Endothelial cell of umbilical vein (primary cell): ENCODE results near the gene TCN1. TPM values are rescaled to one million over a fixed set of nuclear protein-coding genes. Genes with fewer than 3 reads are reported as not detected.

Source experiments
- BruUV-seq: library from RNA; stranded (reverse); fragments of 400-500 nt; replicated peaks from 2 replicates; lab custom pipeline; 2021; lab: Mats Ljungman, UMichigan
- CTCF ChIA-PET: fragments of 300-600, 350-600 bp; sonication (Branson Sonifier 250); formaldehyde crosslinking; loops from one replicate; lab custom pipeline; 2021; ENCODE audit warnings: antibody characterized with exemption, inconsistent platforms; lab: Charles Lee
- POLR2A ChIA-PET: fragments of 300-600, 350-600 bp; sonication (Branson Sonifier 250); formaldehyde crosslinking; loops from one replicate; lab custom pipeline; 2021; ENCODE audit warnings: antibody characterized with exemption, inconsistent platforms; lab: Charles Lee
- DNase-seq: peaks from one replicate; pipeline ENCODE4 v3.0.0-alpha.2; 2011; ENCODE audit warnings: low read depth, low spot score
- FAIRE-seq: peaks from 2 replicates; lab custom pipeline; 2011; peaks lifted over from hg19 to GRCh38; lab: Jason Lieb, UNC
- H2AFZ ChIP-seq: 2 replicates; pipeline ENCODE4 v1.6.0; 2012; ENCODE audit warnings: low read depth, low read length, control low read depth, inconsistent platforms
- H3K27ac ChIP-seq: 2 replicates; pipeline ENCODE4 v1.5.1; 2011; ENCODE audit warnings: low read depth, mild to moderate bottlenecking, control low read depth, low read length, moderate library complexity; ENCODE audit not compliant: insufficient read depth
- H3K27me3 ChIP-seq, 2 experiments: 2 replicates each; pipeline versions ENCODE4 v1.6.0 to v1.6.1; 2011; ENCODE audit warnings: low read length in 2 of 2, mixed read lengths in 1 of 2; ENCODE audit not compliant: control insufficient read depth in 2 of 2, insufficient read depth in 2 of 2
- H3K36me3 ChIP-seq, 2 experiments: 2 replicates in 1 of 2; 3 replicates in 1 of 2; pipeline ENCODE4 v1.5.1; 2011; ENCODE audit warnings: low read length in 2 of 2, mild to moderate bottlenecking in 1 of 2, moderate library complexity in 1 of 2; ENCODE audit not compliant: control insufficient read depth in 2 of 2, insufficient read depth in 2 of 2; ENCODE audit errors: extremely low read depth in 1 of 2
- H3K4me1 ChIP-seq: 3 replicates; pipeline ENCODE4 v1.5.1; 2011; ENCODE audit warnings: mild to moderate bottlenecking, low read length; ENCODE audit not compliant: control insufficient read depth, insufficient read depth; ENCODE audit errors: extremely low read depth
- H3K4me2 ChIP-seq: 2 replicates; pipeline ENCODE4 v1.6.1; 2011; ENCODE audit warnings: low read length, control low read depth, mixed read lengths; ENCODE audit not compliant: insufficient read depth
- H3K4me3 ChIP-seq, 3 experiments: fragments of 200-600 bp in 1 of 3; sonication (generic), shearing (Covaris generic) in 1 of 3; replicated peaks in 1 of 3; 2 replicates each; pipeline ENCODE4 v1.5.1; 2011 to 2016; ENCODE audit warnings: control low read depth in 3 of 3, low read length in 3 of 3, mild to moderate bottlenecking in 2 of 3, inconsistent platforms in 1 of 3, low read depth in 1 of 3, moderate library complexity in 1 of 3; ENCODE audit not compliant: insufficient read depth in 1 of 3
- H3K79me2 ChIP-seq: 2 replicates; pipeline ENCODE4 v1.6.0; 2012; ENCODE audit warnings: low read length, inconsistent platforms; ENCODE audit not compliant: control insufficient read depth, insufficient read depth
- H3K9ac ChIP-seq: replicated peaks from 2 replicates; pipeline ENCODE3; 2011; ENCODE audit warnings: low read length, control low read depth; ENCODE audit not compliant: insufficient read depth; ENCODE audit errors: extremely low read depth
- H3K9me1 ChIP-seq: replicated peaks from 3 replicates; pipeline ENCODE4 v1.6.0; 2011; ENCODE audit warnings: mild to moderate bottlenecking, low read length; ENCODE audit not compliant: control insufficient read depth, insufficient read depth; ENCODE audit errors: extremely low read depth
- H3K9me3 ChIP-seq: replicated peaks from 2 replicates; pipeline ENCODE4 v1.5.1; 2012; ENCODE audit warnings: low read length, inconsistent platforms; ENCODE audit not compliant: control insufficient read depth, insufficient read depth
- H4K20me1 ChIP-seq: replicated peaks from 2 replicates; pipeline ENCODE3; 2011; ENCODE audit warnings: mild to moderate bottlenecking, low read length; ENCODE audit not compliant: control insufficient read depth, insufficient read depth; ENCODE audit errors: extremely low read depth
- EZH2 ChIP-seq: IDR thresholded peaks from 2 replicates; pipeline ENCODE4 v1.6.1; 2012; ENCODE audit warnings: borderline replicate concordance, low read depth, mild to moderate bottlenecking, moderate library complexity, low read length, inconsistent platforms; ENCODE audit not compliant: severe bottlenecking
- FOS ChIP-seq: IDR thresholded peaks from 2 replicates; pipeline ENCODE4 v1.6.1; 2011; ENCODE audit warnings: mild to moderate bottlenecking, low read length, moderate library complexity, borderline replicate concordance; ENCODE audit not compliant: insufficient read depth
- GATA2 ChIP-seq: IDR thresholded peaks from 2 replicates; pipeline ENCODE4 v1.7.0; 2011; ENCODE audit warnings: low read depth, mild to moderate bottlenecking, moderate library complexity, mixed read lengths, low read length; ENCODE audit not compliant: insufficient read length, insufficient read depth
- JUN ChIP-seq: IDR thresholded peaks from 2 replicates; pipeline ENCODE4 v1.6.1; 2011; ENCODE audit warnings: borderline replicate concordance, low read depth; ENCODE audit not compliant: insufficient read length, insufficient read depth
- MYC ChIP-seq: IDR thresholded peaks from one replicate; pipeline ENCODE4 v1.6.1; 2011; ENCODE audit warnings: mild to moderate bottlenecking, low read depth, low read length
- POLR2A ChIP-seq: IDR thresholded peaks from 2 replicates; pipeline ENCODE4 v1.6.1; 2012; ENCODE audit warnings: low read depth, mild to moderate bottlenecking, control low read depth, low read length
- POLR2AphosphoS5 ChIP-seq: IDR thresholded peaks from 2 replicates; pipeline ENCODE4 v1.6.1; 2012; ENCODE audit warnings: low read depth, mild to moderate bottlenecking, control low read depth, low read length, moderate library complexity; ENCODE audit not compliant: insufficient read depth
- dilution Hi-C: fragments of 300-500 bp; cut with MboI; formaldehyde crosslinking; loops from one replicate; pipeline ENCODE4 v1.15.0; 2019; ENCODE audit warnings: low sequenced_read_pairs; ENCODE audit not compliant: extremely low pct_ligation_motif_present
- intact Hi-C: fragments of 100-400 bp; cut with micrococcal nuclease; formaldehyde crosslinking; loops from one replicate; pipeline ENCODE4 v1.10.0; 2022
- polyA plus RNA-seq, 4 experiments: library from polyadenylated mRNA; depleted of rRNA in 3 of 4; stranded (reverse) in 3 of 4; unstranded in 1 of 4; fragments of >200 nt; gene quantifications; 2 replicates each; pipeline versions ENCODE4 v1.2.1 to v1.2.3, GENCODE V29; 2011 to 2012; ENCODE audit warnings: missing spikeins in 1 of 4
- total RNA-seq: library from RNA; stranded (reverse); gene quantifications from 2 replicates; pipeline ENCODE4 v1.2.3, GENCODE V29; 2021
- TF ChIP-seq, protein P1 (sequence below): IDR thresholded peaks from 2 replicates; pipeline ENCODE4 v1.6.1; 2011; ENCODE audit not compliant: insufficient read depth, insufficient read length
- TF ChIP-seq, protein P2 (sequence below), 2 donors: IDR thresholded peaks; 1 replicate in 1 of 2; 2 replicates in 1 of 2; pipeline ENCODE4 v1.5.1; 2011; ENCODE audit warnings: low read length in 2 of 2, mild to moderate bottlenecking in 2 of 2, moderate library complexity in 2 of 2, control low read depth in 1 of 2, inconsistent platforms in 1 of 2, low read depth in 1 of 2; ENCODE audit not compliant: insufficient read depth in 1 of 2; ENCODE audit errors: extremely low read depth in 1 of 2

The TCN1 gene
- total and polyA plus RNA-seq, 2 donors (not counting 3 experiments of a cell fraction or from before 2014, with no cell fraction given) = not detected

DNA sequence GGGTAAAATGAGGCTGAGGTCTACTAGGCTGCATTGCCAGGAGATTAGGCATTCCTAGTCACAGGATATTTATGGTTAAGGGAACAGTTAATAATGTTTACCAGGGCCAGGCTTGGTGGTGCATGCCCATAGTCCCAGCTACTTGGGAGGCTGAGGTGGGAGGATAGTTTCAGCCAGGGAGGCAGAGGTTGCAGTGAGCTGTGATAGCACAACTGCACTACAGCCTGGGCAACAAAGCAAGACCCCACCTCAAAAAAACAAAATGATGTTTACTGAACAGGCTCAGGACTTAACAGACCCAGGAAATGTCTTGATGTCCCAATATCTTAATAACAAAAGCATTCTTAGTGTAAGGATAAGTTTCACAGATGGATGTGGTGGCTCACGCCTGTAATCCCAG is 52.9 kb downstream of the TCN1 start:
- dilution Hi-C loops (no loop called here), intact Hi-C loops (no loop called here)
- Histone ChIP-seq H3K27me3 (no peaks in the 10 kb centered on the region), H3K4me3 (no peak overlapping the region), H3K9me1 (no peaks in the 10 kb centered on the region), H3K9me3 (no peaks in the 10 kb centered on the region), H3K79me2 (peaks cover 8% of the 10 kb centered on the region), H3K4me2 (no peak overlapping the region), H3K4me1 (peaks cover 6% of the 10 kb centered on the region), H4K20me1 (no peaks in the 10 kb centered on the region), H3K27ac (no peak overlapping the region), H3K36me3 (no peaks in the 10 kb centered on the region), H3K9ac (no peak overlapping the region), H2AFZ (no peak overlapping the region)
- ChIA-PET CTCF (interaction anchor here (3.3 kb wide), 1 partner anchor 106 kb away, joined by 11 read pairs; no protein-coding TSS in a partner anchor), POLR2A (no interaction called here)
- no peak for TF ChIP-seq GATA2
- TF ChIP-seq EZH2 = no peak
- TF ChIP-seq, protein P1, sequence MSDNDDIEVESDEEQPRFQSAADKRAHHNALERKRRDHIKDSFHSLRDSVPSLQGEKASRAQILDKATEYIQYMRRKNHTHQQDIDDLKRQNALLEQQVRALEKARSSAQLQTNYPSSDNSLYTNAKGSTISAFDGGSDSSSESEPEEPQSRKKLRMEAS = no peak
- TF ChIP-seq FOS = no peak
- TF ChIP-seq MYC = no peak
- TF ChIP-seq POLR2AphosphoS5 = no peak
- no peak for TF ChIP-seq POLR2A
- no peak for TF ChIP-seq JUN
- BruUV-seq = no TSS peak
- DNase-seq (no peak), FAIRE-seq (no peak)

- H3K36me3 ChIP-seq = no peaks in the 10 kb centered on the region
- no TSS peak for BruUV-seq
- H3K27ac ChIP-seq = no peak overlapping the region
- H3K9me1 ChIP-seq = no peaks in the 10 kb centered on the region
- no peaks in the 10 kb centered on the region for H4K20me1 ChIP-seq
- POLR2A ChIA-PET = no interaction called here
- H3K4me3 ChIP-seq = no peak overlapping the region
- no peak overlapping the region for H3K4me2 ChIP-seq
- no peaks in the 10 kb centered on the region for H3K27me3 ChIP-seq
- dilution Hi-C loops (no loop called here), intact Hi-C loops (no loop called here)
- FAIRE-seq = no peak
- peaks cover 8% of the 10 kb centered on the region for H3K79me2 ChIP-seq
- no peak overlapping the region for H3K9ac ChIP-seq
- no peak for DNase-seq
- no peaks in the 10 kb centered on the region for H3K9me3 ChIP-seq
- peaks cover 6% of the 10 kb centered on the region for H3K4me1 ChIP-seq
- CTCF ChIA-PET = no interaction called here
- TF ChIP-seq JUN = no peak
- TF ChIP-seq EZH2 = no peak
- TF ChIP-seq POLR2A = no peak
- TF ChIP-seq, protein P1 = no peak
- TF ChIP-seq POLR2AphosphoS5 = no peak
- no peak for TF ChIP-seq MYC
- TF ChIP-seq, protein P2, sequence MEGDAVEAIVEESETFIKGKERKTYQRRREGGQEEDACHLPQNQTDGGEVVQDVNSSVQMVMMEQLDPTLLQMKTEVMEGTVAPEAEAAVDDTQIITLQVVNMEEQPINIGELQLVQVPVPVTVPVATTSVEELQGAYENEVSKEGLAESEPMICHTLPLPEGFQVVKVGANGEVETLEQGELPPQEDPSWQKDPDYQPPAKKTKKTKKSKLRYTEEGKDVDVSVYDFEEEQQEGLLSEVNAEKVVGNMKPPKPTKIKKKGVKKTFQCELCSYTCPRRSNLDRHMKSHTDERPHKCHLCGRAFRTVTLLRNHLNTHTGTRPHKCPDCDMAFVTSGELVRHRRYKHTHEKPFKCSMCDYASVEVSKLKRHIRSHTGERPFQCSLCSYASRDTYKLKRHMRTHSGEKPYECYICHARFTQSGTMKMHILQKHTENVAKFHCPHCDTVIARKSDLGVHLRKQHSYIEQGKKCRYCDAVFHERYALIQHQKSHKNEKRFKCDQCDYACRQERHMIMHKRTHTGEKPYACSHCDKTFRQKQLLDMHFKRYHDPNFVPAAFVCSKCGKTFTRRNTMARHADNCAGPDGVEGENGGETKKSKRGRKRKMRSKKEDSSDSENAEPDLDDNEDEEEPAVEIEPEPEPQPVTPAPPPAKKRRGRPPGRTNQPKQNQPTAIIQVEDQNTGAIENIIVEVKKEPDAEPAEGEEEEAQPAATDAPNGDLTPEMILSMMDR (IDR thresholded peaks at IDR 0.05; ENCODE audit: extremely low read depth in 1 of 2, insufficient read depth in 1 of 2, low read depth in 1 of 2, low read length in 2 of 2) = no peak
- no peak overlapping the region for H2AFZ ChIP-seq
Measured at GRCh38 chr11:59812220-59812619, 54.1 kb downstream of the TCN1 start.
